ENCODE measurements around the gene ARHGEF11. TPM values are rescaled to one million over a fixed set of nuclear protein-coding genes. Genes with fewer than 3 reads are reported as not detected.

Gene ARHGEF11
- polyA plus RNA-seq, 1 experiment, result 14.8 TPM

DNA sequence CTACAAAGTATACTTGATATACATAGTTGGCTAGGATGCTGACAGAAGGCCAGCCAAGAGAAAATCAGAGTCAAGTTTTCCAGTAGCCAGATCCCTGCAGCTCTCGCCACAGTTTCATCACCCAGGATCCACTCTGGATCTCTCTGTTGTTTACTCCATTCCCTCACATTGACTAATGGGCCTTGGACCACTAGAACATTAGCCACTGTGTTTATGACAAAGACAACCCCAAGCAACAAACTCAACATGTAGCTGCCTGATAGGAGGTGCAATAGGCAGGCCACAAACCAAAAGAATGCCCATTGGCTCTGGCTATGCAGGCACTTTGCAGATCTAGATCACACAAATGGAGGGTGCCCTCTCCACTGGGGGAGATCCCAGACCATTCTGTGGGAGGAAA lies 44.2 kb downstream of the ARHGEF11 start:
- Histone ChIP-seq H3K9me3 (ENCODE audit: control insufficient read depth, insufficient read depth, low read length) (no peaks in the 10 kb centered on the region), H3K27me3 (ENCODE audit: control insufficient read depth, insufficient read depth, low read length) (no peaks in the 10 kb centered on the region), H3K4me3 (ENCODE audit: low read depth, low read length) (no peak overlapping the region), H3K27ac (ENCODE audit: low read depth, low read length) (no peak overlapping the region)
- TF ChIP-seq, protein P1, sequence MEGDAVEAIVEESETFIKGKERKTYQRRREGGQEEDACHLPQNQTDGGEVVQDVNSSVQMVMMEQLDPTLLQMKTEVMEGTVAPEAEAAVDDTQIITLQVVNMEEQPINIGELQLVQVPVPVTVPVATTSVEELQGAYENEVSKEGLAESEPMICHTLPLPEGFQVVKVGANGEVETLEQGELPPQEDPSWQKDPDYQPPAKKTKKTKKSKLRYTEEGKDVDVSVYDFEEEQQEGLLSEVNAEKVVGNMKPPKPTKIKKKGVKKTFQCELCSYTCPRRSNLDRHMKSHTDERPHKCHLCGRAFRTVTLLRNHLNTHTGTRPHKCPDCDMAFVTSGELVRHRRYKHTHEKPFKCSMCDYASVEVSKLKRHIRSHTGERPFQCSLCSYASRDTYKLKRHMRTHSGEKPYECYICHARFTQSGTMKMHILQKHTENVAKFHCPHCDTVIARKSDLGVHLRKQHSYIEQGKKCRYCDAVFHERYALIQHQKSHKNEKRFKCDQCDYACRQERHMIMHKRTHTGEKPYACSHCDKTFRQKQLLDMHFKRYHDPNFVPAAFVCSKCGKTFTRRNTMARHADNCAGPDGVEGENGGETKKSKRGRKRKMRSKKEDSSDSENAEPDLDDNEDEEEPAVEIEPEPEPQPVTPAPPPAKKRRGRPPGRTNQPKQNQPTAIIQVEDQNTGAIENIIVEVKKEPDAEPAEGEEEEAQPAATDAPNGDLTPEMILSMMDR (IDR thresholded peaks at IDR 0.05; ENCODE audit: low read depth, low read length), result no peak
- ChIA-PET POLR2A (no interaction called here), CTCF (no interaction called here)
- no peak for DNase-seq (ENCODE audit: low read depth, low spot score)

GRCh38 chr1:157000686-157001085 lies 44.9 kb downstream of the ARHGEF11 start:
- no peak overlapping the region for H3K27ac ChIP-seq (ENCODE audit: low read depth, low read length)
- no peaks in the 10 kb centered on the region for H3K9me3 ChIP-seq (ENCODE audit: control insufficient read depth, insufficient read depth, low read length)
- no peak for DNase-seq (ENCODE audit: low read depth, low spot score)
- TF ChIP-seq, protein P1 (IDR thresholded peaks at IDR 0.05; ENCODE audit: low read depth, low read length), result no peak
- no peaks in the 10 kb centered on the region for H3K27me3 ChIP-seq (ENCODE audit: control insufficient read depth, insufficient read depth, low read length)
- CTCF ChIA-PET, result no interaction called here
- POLR2A ChIA-PET, result no interaction called here
- H3K4me3 ChIP-seq (ENCODE audit: low read depth, low read length), result no peak overlapping the region

GRCh38 chr1:156999596-157000320 lies 45.8 kb downstream of the ARHGEF11 start:
- TF ChIP-seq, protein P1 (IDR thresholded peaks at IDR 0.05; ENCODE audit: low read depth, low read length), result no peak
- ChIA-PET POLR2A (no interaction called here), CTCF (no interaction called here)
- H3K27me3 ChIP-seq (ENCODE audit: control insufficient read depth, insufficient read depth, low read length), result no peaks in the 10 kb centered on the region
- DNase-seq (ENCODE audit: low read depth, low spot score), result no peak
- no peak overlapping the region for H3K27ac ChIP-seq (ENCODE audit: low read depth, low read length)
- no peak overlapping the region for H3K4me3 ChIP-seq (ENCODE audit: low read depth, low read length)
- H3K9me3 ChIP-seq (ENCODE audit: control insufficient read depth, insufficient read depth, low read length), result no peaks in the 10 kb centered on the region

GRCh38 chr1:156998840-156999500 lies 46.6 kb downstream of the ARHGEF11 start:
- H3K4me3 ChIP-seq (ENCODE audit: low read depth, low read length), result no peak overlapping the region
- ChIA-PET CTCF (interaction anchor here (0.5 kb wide), 1 partner anchor 25 kb away, joined by 4 read pairs; no protein-coding TSS in a partner anchor), POLR2A (no interaction called here)
- no peaks in the 10 kb centered on the region for H3K9me3 ChIP-seq (ENCODE audit: control insufficient read depth, insufficient read depth, low read length)
- no peak overlapping the region for H3K27ac ChIP-seq (ENCODE audit: low read depth, low read length)
- no peak for DNase-seq (ENCODE audit: low read depth, low spot score)
- no peaks in the 10 kb centered on the region for H3K27me3 ChIP-seq (ENCODE audit: control insufficient read depth, insufficient read depth, low read length)
- TF ChIP-seq, protein P1 (IDR thresholded peaks at IDR 0.05; ENCODE audit: low read depth, low read length), result no peak

DNA sequence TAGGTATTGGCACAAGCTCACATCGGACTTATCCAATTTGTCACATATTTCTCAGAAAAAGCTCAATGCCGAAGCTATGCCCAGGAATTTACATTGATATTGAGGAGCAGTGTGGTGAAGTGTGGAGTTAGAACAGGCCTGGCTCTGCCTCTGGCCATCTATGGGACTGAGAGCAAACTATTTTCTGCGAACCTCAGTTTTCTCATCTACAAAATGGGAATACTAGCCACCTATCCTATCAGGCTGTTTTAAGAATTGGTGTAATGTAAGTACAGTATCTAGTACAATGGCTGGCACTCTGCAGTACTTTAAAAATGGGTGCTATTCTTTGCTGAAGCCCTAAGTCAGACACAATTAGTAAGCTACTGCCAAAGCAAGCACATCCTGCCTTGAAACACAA lies 47.2 kb downstream of the ARHGEF11 start:
- CTCF ChIA-PET, result interaction anchor here (1.1 kb wide), 1 partner anchor 92 kb away, joined by 3 read pairs; no protein-coding TSS in a partner anchor
- Histone ChIP-seq H3K4me3 (ENCODE audit: low read depth, low read length) (no peak overlapping the region), H3K27me3 (ENCODE audit: control insufficient read depth, insufficient read depth, low read length) (no peaks in the 10 kb centered on the region), H3K27ac (ENCODE audit: low read depth, low read length) (no peak overlapping the region), H3K9me3 (ENCODE audit: control insufficient read depth, insufficient read depth, low read length) (no peaks in the 10 kb centered on the region)
- TF ChIP-seq, protein P1 (IDR thresholded peaks at IDR 0.05; ENCODE audit: low read depth, low read length), result no peak
- DNase-seq (ENCODE audit: low read depth, low spot score), result no peak
- POLR2A ChIA-PET, result no interaction called here
